Neural crest cell (in vitro differentiated cells): Measurements from ENCODE around the gene KIAA1328. TPM values are rescaled to one million over a fixed set of nuclear protein-coding genes. Genes with fewer than 3 reads are reported as not detected.
"Not testable (repeated sequence)": the region's sequence is repeated elsewhere in the genome, so short reads cannot be mapped to it uniquely, and the experiment has no call there.

ENCODE experiments used
- DNase-seq: peaks from one replicate; pipeline ENCODE4 v3.0.0; 2021; ENCODE audit warnings: low read depth, mixed read lengths, low spot score
- H3K27ac Mint-ChIP-seq: one replicate; pipeline ENCODE4 v1.8.0; 2021; ENCODE audit warnings: mild to moderate bottlenecking, mixed read lengths; ENCODE audit not compliant: unreplicated experiment
- H3K27me3 Mint-ChIP-seq: 2 replicates; pipeline ENCODE4 v1.8.0; 2021; ENCODE audit warnings: low read depth, mild to moderate bottlenecking, mixed read lengths
- H3K36me3 Mint-ChIP-seq: 2 replicates; pipeline ENCODE4 v1.8.0; 2021; ENCODE audit warnings: low read depth, mild to moderate bottlenecking, mixed read lengths
- H3K4me1 Mint-ChIP-seq: 2 replicates; pipeline ENCODE4 v1.8.0; 2021; ENCODE audit warnings: mixed read lengths
- H3K4me3 Mint-ChIP-seq: one replicate; pipeline ENCODE4 v1.8.0; 2021; ENCODE audit warnings: mild to moderate bottlenecking, mixed read lengths
- H3K9me3 Mint-ChIP-seq: 2 replicates; pipeline ENCODE4 v1.8.0; 2021; ENCODE audit warnings: mixed read lengths
- CTCF ChIP-seq: fragments of 200-600 bp; sonication (generic); conservative IDR thresholded peaks from 2 replicates; pipeline ENCODE4 v1.5.0; 2021; ENCODE audit warnings: antibody characterized with exemption, mild to moderate bottlenecking
- total RNA-seq: library from RNA; stranded (reverse); gene quantifications from 2 replicates; pipeline ENCODE4 v1.2.1, GENCODE V29; 2021

Gene KIAA1328
- total RNA-seq, 1 donor from 2014 or later: 12.3 TPM

- TF ChIP-seq CTCF: no peak
- Mint-ChIP-seq H3K9me3 (no peaks in the 10 kb centered on the region), H3K4me3 (no peak overlapping the region), H3K36me3 (peaks cover 7% of the 10 kb centered on the region), H3K27ac (no peak overlapping the region), H3K27me3 (no peaks in the 10 kb centered on the region), H3K4me1 (no peaks in the 10 kb centered on the region)
- no peak for DNase-seq
These were observed 13.9 kb upstream of the KIAA1328 start for GRCh38 chr18:36814994-36815393.

GRCh38 chr18:36816096-36816495 is 12.8 kb upstream of the KIAA1328 start:
- not testable (repeated sequence) for H3K4me1 Mint-ChIP-seq, H3K27me3 Mint-ChIP-seq, H3K36me3 Mint-ChIP-seq, H3K4me3 Mint-ChIP-seq, H3K9me3 Mint-ChIP-seq, H3K27ac Mint-ChIP-seq, DNase-seq

GRCh38 chr18:36817039-36817438 is 11.9 kb upstream of the KIAA1328 start:
- no peak overlapping the region for H3K4me3 Mint-ChIP-seq
- TF ChIP-seq CTCF: no peak
- peaks cover 11% of the 10 kb centered on the region for H3K36me3 Mint-ChIP-seq
- no peaks in the 10 kb centered on the region for H3K4me1 Mint-ChIP-seq
- DNase-seq: no peak
- no peaks in the 10 kb centered on the region for H3K9me3 Mint-ChIP-seq
- no peaks in the 10 kb centered on the region for H3K27me3 Mint-ChIP-seq
- H3K27ac Mint-ChIP-seq: no peak overlapping the region

GRCh38 chr18:36818652-36819051 is 10.3 kb upstream of the KIAA1328 start:
- H3K9me3 Mint-ChIP-seq: no peaks in the 10 kb centered on the region
- no peak overlapping the region for H3K4me3 Mint-ChIP-seq
- no peak for DNase-seq
- no peak for TF ChIP-seq CTCF
- H3K27ac Mint-ChIP-seq: no peak overlapping the region
- H3K4me1 Mint-ChIP-seq: no peaks in the 10 kb centered on the region
- peaks cover 12% of the 10 kb centered on the region for H3K36me3 Mint-ChIP-seq
- H3K27me3 Mint-ChIP-seq: no peaks in the 10 kb centered on the region

GRCh38 chr18:36819621-36820020 is 9.3 kb upstream of the KIAA1328 start:
- no peak overlapping the region for H3K4me3 Mint-ChIP-seq
- H3K9me3 Mint-ChIP-seq: no peaks in the 10 kb centered on the region
- no peak for DNase-seq
- H3K36me3 Mint-ChIP-seq: peaks cover 18% of the 10 kb centered on the region
- TF ChIP-seq CTCF: no peak
- H3K27ac Mint-ChIP-seq: no peak overlapping the region
- no peaks in the 10 kb centered on the region for H3K4me1 Mint-ChIP-seq
- no peaks in the 10 kb centered on the region for H3K27me3 Mint-ChIP-seq

GRCh38 chr18:36821681-36822080 is 7.2 kb upstream of the KIAA1328 start:
- Mint-ChIP-seq H3K27me3 (no peaks in the 10 kb centered on the region), H3K4me1 (peaks cover 4% of the 10 kb centered on the region), H3K9me3 (no peaks in the 10 kb centered on the region), H3K36me3 (peaks cover 23% of the 10 kb centered on the region), H3K4me3 (no peak overlapping the region), H3K27ac (no peak overlapping the region)
- no peak for DNase-seq
- no peak for TF ChIP-seq CTCF
